ENCODE results near the gene SRP68. TPM values are rescaled to one million over a fixed set of nuclear protein-coding genes. Genes with fewer than 3 reads are reported as not detected.

The SRP68 gene
- polyA plus RNA-seq, 1 of the 3 experiments (the other 2 are of a cell fraction), result 76.8 TPM

- Histone ChIP-seq H3K36me3 (replicated peaks in 1 of 2; ENCODE audit: control insufficient read depth in 1 of 2, insufficient read depth in 2 of 2, low read length in 1 of 2) (peaks cover 0 to 7% of the 10 kb centered on the region in 2 experiments), H2AFZ (ENCODE audit: low read depth) (no peak within 1 kb of the TSS), H3K27ac (ENCODE audit: low read depth in 2 of 2, low read length in 1 of 2) (no peak within 1 kb of the TSS), H3K9me3 (no peaks in the 10 kb centered on the region), H3K9me2 (no peaks in the 10 kb centered on the region), H3F3A (replicated peaks; ENCODE audit: insufficient read depth) (peaks cover 5% of the 10 kb centered on the region), H3K27me3 (ENCODE audit: insufficient read depth) (peaks cover 63% of the 10 kb centered on the region), H3K4me2 (peak within 1 kb of the TSS; percentile 55; the same call in 1 of the 2 replicates), H3K9ac (no peak within 1 kb of the TSS), H4K20me1 (ENCODE audit: insufficient read depth) (peaks cover 14% of the 10 kb centered on the region; the same call in 1 of the 2 replicates), H3K79me2 (ENCODE audit: insufficient read depth) (peaks cover 34% of the 10 kb centered on the region), H3K4me1 (ENCODE audit: control insufficient read depth in 1 of 2, insufficient read depth in 2 of 2, low read depth in 1 of 2, low read length in 1 of 2) (peaks cover 0 to 30% of the 10 kb centered on the region in 2 experiments; a peak in 3 of 4 replicates), H3K4me3 (ENCODE audit: low read depth in 2 of 2, low read length in 1 of 2) (no peak within 1 kb of the TSS; a peak in 1 of 4 replicates)
- CTCF ChIA-PET, result interaction anchor here (0.6 to 7.8 kb wide), 11 partner anchors 8 to 204 kb away, joined by 3 to 64 read pairs (median 3); no protein-coding TSS in a partner anchor
- POLR2A ChIA-PET, result no interaction called here
- WGBS (ENCODE audit: low lambda C conversion rate), result 11% methylated on average over 66 of the region's 92 CpGs
- TF ChIP-seq REST (IDR thresholded peaks at IDR 0.05; ENCODE audit: low read depth, low read length) (no peak), EZH2phosphoT487 (IDR thresholded peaks at IDR 0.05; ENCODE audit: borderline replicate concordance, low read depth) (peak; percentile 11; the same call in 1 of the 2 replicates)
- DNase-seq, result peak; percentile 75
Measured at GRCh38 chr17:76074390-76075363, 2.4 kb upstream of the SRP68 start, which contains the start of gene GALR2. TSS of gene GALR2 (plus strand) at chr17:76074781. CDS start at chr17:76074884, 103 bp downstream.

GRCh38 chr17:76071531-76072147 lies 678 bp downstream of the SRP68 start:
- TF ChIP-seq ZBTB33 (IDR thresholded peaks at IDR 0.05; ENCODE audit: borderline replicate concordance, low read depth) (no peak), SIN3A (IDR thresholded peaks at IDR 0.05; ENCODE audit: borderline replicate concordance, low read depth, low read length) (0 out of 2 replicates have a peak, but pooled peaks have one; percentile 25)
- H3K79me2 ChIP-seq (ENCODE audit: insufficient read depth), result peaks cover 64% of the 10 kb centered on the region
- CTCF ChIA-PET, result interaction anchor here (0.6 to 3.4 kb wide), 6 partner anchors 8 to 316 kb away, joined by 3 to 14 read pairs (median 6); no protein-coding TSS in a partner anchor

More at GRCh38 chr17:76071531-76072147, 678 bp downstream of the SRP68 start:
- peak overlapping the region; percentile 41 to 61; a peak in 2 of 4 replicates for H3K27ac ChIP-seq (ENCODE audit: low read depth in 2 of 2, low read length in 1 of 2)
- H3K27me3 ChIP-seq (ENCODE audit: insufficient read depth), result peaks cover 33% of the 10 kb centered on the region
- whole genome bisulfite sequencing (ENCODE audit: low lambda C conversion rate), result 5% methylated on average over 15 of the region's 15 CpGs
- peak overlapping the region; percentile 89 for H3K4me2 ChIP-seq
- peaks cover 23% of the 10 kb centered on the region for H4K20me1 ChIP-seq (ENCODE audit: insufficient read depth)
- H3F3A ChIP-seq (replicated peaks; ENCODE audit: insufficient read depth), result no peaks in the 10 kb centered on the region
- no peak for DNase-seq
- peak overlapping the region; percentile 66; the same call in 1 of the 2 replicates for H2AFZ ChIP-seq (ENCODE audit: low read depth)
- H3K9me2 ChIP-seq, result no peaks in the 10 kb centered on the region
- H3K4me1 ChIP-seq (ENCODE audit: control insufficient read depth in 1 of 2, insufficient read depth in 2 of 2, low read depth in 1 of 2, low read length in 1 of 2), result peaks cover 0 to 12% of the 10 kb centered on the region in 2 experiments; a peak in 3 of 4 replicates
- POLR2A ChIA-PET, result interaction anchor here (1.0 kb wide), 2 partner anchors 24 to 35 kb away, joined by 3 read pairs; no protein-coding TSS in a partner anchor
- peak overlapping the region; percentile 78 to 82 for H3K4me3 ChIP-seq (ENCODE audit: low read depth in 2 of 2, low read length in 1 of 2)
- peak overlapping the region; percentile 85 for H3K9ac ChIP-seq
- H3K36me3 ChIP-seq (replicated peaks in 1 of 2; ENCODE audit: control insufficient read depth in 1 of 2, insufficient read depth in 2 of 2, low read length in 1 of 2), result peaks cover 14 to 27% of the 10 kb centered on the region in 2 experiments
- H3K9me3 ChIP-seq, result no peaks in the 10 kb centered on the region
